GM18526 (cell line): Measurements from ENCODE around the gene SWI5.

Source experiments
- POLR2A ChIP-seq: IDR thresholded peaks from 3 replicates; pipeline ENCODE4 v1.6.1; 2011; ENCODE audit not compliant: insufficient read length; ENCODE audit errors: extremely low read depth

Gene SWI5

DNA sequence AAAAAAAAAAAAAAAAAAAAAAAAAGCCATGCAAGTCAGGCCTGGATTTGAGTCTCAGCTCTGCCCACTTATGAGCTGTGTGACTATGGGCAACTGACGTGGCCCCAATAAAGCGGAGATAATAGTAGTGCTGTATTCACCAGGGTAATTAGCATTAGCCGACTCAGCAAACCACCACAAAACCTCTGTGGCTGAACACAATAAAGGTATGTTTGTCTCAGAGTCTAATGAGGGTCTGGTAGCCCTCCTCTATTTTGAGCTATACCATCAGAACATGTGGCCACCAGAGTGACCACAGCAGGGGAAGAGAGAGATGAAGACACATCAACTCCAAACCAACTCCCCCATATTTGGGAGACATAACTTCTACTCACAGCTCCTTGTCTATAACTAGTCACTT lies 15.9 kb downstream of the SWI5 start:
- no peak for TF ChIP-seq POLR2A

DNA sequence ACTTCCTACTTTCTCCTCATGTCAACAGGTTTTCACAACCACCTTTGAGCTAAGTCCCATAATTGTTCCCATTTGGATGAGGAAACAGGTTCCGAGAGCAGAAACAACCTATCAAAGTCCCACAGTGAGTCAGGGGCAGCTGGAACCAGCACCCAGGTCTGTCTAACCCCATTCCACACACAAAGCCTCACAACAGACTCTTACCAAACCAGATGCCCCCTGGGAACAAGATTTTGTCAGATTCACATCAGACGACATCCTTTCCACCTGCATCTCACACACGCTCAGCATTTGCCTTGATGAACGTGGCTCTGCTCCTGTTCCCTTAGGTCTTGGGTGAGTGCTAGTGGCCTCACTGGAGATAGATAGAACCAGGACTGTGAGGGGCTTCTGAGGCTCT lies 17.0 kb downstream of the SWI5 start:
- TF ChIP-seq POLR2A: no peak

DNA sequence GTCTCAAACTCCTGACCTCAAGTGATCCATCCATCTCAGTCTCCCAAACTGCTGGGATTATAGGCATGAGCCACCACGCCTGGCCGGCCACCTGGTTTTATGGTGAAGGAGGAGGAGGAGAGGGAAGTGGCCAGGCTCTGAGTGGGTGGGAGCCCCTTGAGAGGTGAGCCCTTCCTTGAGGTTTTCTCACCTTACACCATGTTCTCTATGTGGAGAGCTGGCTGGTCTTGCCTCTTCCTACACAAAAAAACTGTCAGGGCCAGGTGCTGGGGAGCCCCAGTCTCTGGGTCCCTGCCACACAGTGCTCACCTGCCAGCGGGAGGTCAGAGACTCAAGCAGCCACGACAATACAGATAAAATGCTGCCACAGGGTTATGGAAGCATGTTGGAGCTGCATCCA lies 18.1 kb downstream of the SWI5 start:
- TF ChIP-seq POLR2A: no peak

DNA sequence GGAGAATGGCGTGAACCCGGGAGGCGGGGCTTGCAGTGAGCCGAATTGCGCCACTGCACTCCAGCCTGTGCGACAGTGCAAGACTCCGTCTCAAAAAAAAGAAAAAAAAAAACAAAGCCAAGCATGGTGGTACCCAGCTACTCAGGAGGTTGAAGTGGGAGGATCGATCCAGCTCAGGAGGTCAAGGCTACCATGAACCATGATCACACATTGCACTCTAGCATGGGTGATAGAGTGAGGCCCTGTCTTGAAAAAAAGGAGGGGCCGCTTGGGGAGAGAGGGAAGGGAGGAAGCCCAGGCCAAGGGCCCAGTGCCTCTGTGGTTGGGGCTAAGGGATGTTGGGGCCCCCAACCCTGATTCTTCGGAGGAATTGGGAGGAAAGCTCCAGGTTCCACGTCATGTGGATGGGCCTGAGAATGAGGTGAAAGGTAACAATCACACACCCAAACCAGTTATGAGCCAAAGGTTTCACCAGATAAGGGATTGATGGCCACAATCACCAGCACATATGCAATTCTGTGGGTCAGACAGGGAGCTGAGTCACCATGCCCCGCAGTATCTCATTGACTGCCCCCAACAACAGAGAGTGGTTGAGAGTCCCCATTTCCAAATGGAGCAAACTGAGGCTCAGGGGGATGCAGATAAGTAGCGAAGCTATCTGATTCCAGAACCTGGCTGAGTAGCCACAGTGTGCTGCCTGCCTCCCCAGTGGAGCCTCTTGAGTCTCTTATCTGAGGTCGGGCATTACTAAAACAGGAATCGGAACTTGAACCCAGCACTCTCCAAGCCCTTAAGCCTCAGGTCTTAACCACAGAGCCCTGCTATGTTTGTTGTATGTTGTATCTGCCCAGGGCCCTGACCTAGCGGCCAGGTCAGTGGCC lies 20.5 kb downstream of the SWI5 start:
- no peak for TF ChIP-seq POLR2A

DNA sequence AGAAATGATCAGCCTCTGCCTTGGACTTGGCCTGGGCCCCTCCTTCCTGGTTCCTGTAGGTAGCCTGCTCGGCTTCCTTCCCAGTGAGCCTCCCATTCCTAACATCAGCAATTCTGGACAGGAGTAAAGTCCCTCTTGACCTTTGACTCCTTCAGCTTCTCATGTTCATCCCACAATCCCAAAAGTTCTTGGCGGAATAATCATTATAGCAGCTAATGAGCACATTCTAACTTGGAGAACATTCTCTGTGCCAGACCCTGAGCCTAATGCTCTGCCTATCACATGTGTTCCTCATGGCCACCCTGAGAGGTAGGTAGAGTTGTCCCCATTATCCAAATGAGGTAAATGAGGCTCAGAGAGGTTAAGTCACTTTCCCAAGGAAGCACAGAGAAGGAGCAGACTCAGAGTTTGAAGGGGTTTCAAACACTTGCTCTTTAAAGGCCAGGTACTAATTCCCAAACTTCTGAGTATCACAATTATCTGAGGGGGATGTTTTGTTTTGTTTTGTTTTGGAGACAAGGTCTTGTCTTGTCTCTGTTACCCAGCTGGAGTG lies 21.2 kb downstream of the SWI5 start:
- no peak for TF ChIP-seq POLR2A

DNA sequence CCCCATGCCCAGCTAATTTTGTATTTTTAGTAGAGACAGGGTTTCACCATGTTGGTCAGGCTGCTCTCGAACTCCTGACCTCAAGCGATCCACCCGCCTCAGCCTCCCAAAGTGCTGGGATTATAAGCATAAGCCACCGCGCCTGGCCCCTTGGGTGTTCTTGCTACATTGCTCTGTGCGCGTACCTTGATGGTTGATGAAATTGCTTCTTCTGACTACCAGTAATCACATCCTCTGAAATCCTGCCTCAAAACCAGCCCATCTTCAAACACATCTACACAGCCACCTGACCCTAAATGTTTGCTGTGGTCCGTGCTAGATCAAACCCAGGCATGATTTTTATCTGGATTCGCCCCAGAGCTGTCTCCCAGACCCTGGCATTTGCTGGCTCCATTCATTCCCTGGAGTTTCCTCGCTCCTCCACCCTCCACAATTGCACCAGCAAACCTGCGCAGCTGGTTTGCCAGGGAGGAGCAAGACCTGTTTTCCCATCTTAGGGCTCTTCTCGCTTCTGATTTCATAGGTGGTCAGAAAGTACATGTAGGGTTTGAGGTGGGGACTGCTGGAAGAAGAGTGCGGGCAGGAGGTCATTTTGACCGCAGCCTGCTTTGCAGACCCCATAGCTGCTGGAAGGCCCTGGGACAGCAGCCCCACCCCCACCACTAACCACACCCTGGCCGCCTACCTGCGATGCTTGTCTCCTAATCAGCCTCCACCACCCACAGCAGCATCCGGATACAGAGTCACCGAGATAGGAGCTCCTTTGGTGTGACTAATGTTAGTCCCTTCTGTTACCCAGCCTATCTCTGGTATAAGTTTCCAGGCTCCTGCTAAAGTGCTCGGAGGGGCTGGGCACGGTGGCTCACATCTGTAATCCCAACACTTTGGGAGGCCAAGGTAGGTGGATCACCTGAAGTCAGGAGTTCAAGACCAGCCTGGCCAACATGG lies 22.7 kb downstream of the SWI5 start:
- TF ChIP-seq POLR2A: no peak

DNA sequence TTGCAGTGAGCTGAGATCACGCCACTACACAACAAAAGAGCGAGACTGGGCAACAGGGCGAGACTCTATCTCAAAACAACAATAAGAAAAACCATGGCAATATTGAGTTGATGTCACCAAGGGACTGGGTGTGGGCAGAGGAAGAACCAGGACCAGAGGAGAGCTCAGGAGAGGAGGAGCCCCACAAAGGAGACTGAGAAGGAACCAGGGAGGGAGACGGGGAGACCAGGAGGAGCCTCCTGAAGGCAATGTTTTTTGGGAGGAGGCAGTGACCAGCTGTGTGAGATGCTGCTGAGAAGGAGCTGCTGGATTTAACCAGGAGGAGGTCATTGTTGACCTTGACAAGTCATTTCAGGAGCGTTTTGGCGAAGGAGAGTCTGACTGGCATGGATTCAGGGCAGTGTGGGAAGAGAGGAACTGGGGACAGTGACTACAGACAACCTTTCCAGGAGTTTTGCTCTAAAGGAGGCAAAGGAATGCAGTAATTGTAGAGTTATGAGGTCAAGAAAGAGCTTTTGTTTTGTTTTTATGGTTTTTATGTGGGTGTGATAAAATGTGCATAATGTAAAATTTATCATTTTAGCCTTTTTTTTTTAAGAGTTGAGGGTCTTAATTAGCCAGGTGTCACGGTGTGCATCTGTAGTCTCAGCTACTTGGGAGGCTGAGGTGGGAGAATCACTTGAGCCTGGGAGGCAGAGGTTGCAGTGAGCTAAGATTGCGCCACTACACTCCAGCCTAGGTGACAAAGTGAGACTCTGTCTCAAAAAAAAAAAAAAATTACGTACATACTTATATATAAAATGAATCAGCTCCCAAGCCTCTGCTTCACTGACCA lies 28.3 kb downstream of the SWI5 start:
- TF ChIP-seq POLR2A: no peak

DNA sequence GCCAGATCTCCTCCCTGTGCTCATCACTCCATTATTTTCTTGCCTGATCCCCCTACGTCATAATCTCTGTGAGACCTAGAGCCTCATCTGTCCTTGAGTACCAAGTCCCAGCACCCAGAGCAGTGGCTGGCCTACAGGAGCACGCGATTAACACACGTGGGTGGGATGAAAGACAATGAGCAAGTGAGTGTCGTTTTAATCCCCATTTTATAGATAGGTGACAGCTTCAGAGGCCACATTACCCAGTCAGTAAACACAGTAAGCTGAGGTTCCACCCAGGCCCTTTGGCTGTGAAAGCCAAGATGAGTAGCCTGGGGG lies 28.9 kb downstream of the SWI5 start:
- TF ChIP-seq POLR2A: no peak

DNA sequence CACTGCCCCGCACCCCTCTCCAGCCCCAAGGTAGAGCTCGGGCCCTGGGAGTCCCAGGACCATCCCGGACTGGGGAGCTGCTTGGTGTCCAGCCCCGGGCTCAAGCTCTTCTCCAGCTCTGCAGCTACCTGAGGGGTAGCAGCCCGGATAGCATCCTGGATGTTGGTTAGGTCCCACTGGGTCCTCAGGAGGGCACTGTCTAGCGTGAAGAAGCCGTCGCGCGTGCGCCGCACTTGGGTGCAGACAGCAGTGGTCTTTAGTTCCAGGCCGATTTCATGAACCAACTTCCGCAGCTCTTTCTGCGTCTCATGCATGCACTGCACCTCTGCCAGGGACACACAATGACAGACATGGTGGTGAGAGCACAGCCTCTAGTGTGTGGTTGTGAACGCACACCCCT lies 33.5 kb downstream of the SWI5 start:
- no peak for TF ChIP-seq POLR2A

DNA sequence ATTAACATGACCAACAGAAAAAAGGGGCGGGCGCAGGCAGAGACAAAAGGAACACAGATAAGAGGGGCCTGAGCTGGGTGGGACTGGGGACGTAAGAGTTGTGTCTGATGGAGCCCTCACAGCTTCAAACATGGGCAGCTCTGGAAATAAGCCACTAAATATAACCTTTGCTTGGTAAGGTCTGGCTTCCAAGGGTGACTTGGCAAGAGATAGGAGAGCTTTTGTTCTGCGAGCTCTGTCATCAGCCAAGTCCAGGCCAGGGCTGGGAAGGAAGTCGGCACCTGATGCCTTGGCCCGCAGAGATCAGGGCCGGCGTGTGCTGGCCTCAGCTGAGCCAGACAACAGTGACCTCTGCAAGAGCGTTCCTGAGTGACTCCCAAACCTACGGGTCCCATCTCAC lies 34.4 kb downstream of the SWI5 start:
- TF ChIP-seq POLR2A: no peak

DNA sequence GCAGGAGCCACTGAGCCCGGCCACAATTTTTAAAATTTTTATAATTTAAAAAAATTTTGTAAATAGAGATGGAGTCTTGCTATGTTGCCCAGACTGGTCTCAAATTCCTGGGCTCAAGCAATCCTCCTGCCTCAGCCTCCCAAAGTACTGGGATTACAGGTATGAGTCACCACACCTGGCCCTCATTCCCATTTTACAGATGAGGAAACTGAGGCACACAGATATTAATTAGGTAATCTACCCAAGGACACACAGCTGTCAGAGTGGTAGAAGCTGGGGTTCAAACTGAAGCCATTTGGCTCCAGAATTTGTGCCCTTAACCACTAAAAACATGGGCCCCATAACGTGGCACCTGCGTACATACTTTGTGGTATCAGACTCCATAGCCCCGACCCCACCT lies 38.6 kb downstream of the SWI5 start:
- no peak for TF ChIP-seq POLR2A

DNA sequence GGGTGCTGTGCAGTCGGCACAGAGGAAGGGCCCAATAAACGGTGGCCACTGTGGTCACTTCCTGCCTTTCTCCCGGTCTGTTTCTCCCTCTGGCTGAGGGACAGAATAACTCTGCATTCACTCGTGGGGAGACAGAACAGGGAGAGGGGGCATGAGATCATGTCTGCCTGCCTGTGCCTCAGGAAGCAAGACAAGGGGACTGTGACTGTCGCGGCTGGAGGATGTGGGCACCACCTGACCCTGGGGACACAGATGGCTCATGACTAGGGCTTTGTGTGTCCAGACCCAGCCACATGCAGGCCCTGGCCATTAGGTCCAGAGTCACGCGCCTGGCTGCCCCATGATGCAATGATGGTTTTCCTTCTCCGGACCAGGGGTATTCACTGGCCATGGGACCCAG lies 40.3 kb downstream of the SWI5 start:
- no peak for TF ChIP-seq POLR2A

DNA sequence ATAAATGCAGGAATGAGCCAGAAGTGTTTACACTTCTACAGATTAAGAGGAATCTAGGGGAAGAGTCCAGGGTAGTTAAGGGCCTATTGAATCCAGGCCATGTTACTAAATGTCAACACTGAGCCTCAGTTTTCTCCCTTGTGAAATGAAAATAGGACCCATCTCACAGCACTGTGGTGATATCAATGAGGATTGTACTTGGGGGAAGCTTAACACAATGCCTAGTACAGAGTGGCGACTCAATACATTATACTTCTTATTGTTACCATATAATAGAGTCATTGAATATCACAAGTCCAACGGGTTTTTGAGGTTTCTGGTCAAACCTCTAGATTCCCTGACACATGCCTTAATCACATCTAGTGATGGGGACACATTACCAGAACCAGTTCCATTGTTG lies 41.6 kb downstream of the SWI5 start:
- no peak for TF ChIP-seq POLR2A

DNA sequence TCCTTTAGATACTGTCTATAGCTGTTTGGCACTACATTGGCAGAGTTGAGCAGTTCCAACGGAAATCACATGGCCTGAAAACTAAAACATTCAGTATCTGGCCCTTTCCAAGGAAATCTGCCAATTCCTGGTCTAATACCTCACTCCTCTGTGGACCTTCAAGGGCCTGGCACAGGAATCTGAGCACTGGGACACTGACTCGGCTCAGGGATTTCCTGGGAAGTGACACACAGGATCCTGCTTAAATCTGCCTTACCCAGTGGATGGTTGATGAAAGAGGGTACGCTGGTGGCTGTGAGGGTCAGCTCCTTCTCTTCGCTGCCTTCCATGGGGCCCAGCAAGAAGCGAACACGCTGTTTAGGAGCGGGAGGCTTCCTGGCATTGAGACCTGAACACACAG lies 45.3 kb downstream of the SWI5 start:
- no peak for TF ChIP-seq POLR2A

DNA sequence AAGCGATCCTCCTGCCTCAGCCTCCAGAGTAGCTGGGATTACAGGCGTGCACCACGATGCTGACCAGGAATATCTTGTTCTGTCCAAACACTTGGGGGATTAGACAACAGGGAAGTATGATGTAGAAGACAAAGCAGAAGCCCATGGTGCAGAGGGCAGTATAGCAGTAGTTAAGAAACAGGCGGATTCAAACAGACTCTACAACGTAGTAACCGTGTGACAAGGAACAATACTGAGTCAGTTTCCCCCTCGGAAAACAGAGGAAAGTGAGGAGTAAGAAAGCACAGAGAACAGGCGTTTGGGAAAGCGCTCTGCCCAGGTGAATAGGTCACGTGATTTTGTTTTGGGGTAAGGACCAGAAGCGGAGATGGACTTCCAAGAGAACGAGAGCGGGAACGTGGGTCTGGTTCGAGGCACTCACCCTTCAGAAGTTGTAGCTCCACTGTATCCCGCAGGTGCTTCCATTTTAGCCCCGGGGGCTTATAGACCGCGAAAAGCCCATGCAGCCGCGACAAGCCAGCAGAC lies 45.9 kb downstream of the SWI5 start:
- no peak for TF ChIP-seq POLR2A
